GM18502 (cell line): ENCODE data around the gene ADGRA1.
"Not testable (repeated sequence)": the region's sequence is repeated elsewhere in the genome, so short reads cannot be mapped to it uniquely, and the experiment has no call there.

Source experiments
- ATAC-seq: cut with Tn5 transposase; IDR thresholded peaks from one replicate; pipeline ENCODE4 v1.9.1; 2021; ENCODE audit warnings: mild to moderate bottlenecking; ENCODE audit not compliant: unreplicated experiment, poor library complexity

Gene ADGRA1

GRCh38 chr10:133105686-133106390 lies 18.1 kb downstream of the ADGRA1 start:
- ATAC-seq, result no peak

- no peak for ATAC-seq
Observed at GRCh38 chr10:133106516-133106915, 18.8 kb downstream of the ADGRA1 start.

- no peak for ATAC-seq
Observed at GRCh38 chr10:133107442-133107841, 19.7 kb downstream of the ADGRA1 start.

- ATAC-seq, result no peak
Observed at GRCh38 chr10:133109711-133110110, 22.0 kb downstream of the ADGRA1 start.

- no peak for ATAC-seq
Observed at GRCh38 chr10:133110133-133110532, 22.4 kb downstream of the ADGRA1 start.

- no peak for ATAC-seq
Observed at GRCh38 chr10:133110609-133111275, 23.0 kb downstream of the ADGRA1 start.

- ATAC-seq, result not testable (repeated sequence)
Observed at GRCh38 chr10:133111640-133112039, 23.9 kb downstream of the ADGRA1 start.

GRCh38 chr10:133113146-133113830 lies 25.6 kb downstream of the ADGRA1 start:
- ATAC-seq, result no peak

GRCh38 chr10:133113847-133114246 lies 26.1 kb downstream of the ADGRA1 start:
- no peak for ATAC-seq

GRCh38 chr10:133114251-133114650 lies 26.5 kb downstream of the ADGRA1 start:
- no peak for ATAC-seq

GRCh38 chr10:133114726-133115452 lies 27.2 kb downstream of the ADGRA1 start:
- ATAC-seq, result no peak

- ATAC-seq, result no peak
Observed at GRCh38 chr10:133115453-133115842, 27.7 kb downstream of the ADGRA1 start.

GRCh38 chr10:133115976-133116375 lies 28.3 kb downstream of the ADGRA1 start:
- ATAC-seq, result no peak

GRCh38 chr10:133116455-133116854 lies 28.7 kb downstream of the ADGRA1 start:
- ATAC-seq, result no peak

GRCh38 chr10:133117036-133117687 lies 29.4 kb downstream of the ADGRA1 start:
- ATAC-seq, result no peak

GRCh38 chr10:133117688-133118071 lies 30.0 kb downstream of the ADGRA1 start:
- no peak for ATAC-seq

- no peak for ATAC-seq
Observed at GRCh38 chr10:133121479-133121878, 33.8 kb downstream of the ADGRA1 start.

GRCh38 chr10:133122171-133122935 lies 34.6 kb downstream of the ADGRA1 start:
- ATAC-seq, result no peak

- no peak for ATAC-seq
Observed at GRCh38 chr10:133123050-133123745, 35.5 kb downstream of the ADGRA1 start.
